ENCODE measurements around the gene ANKS1B.
"Not testable (repeated sequence)": the region's sequence is repeated elsewhere in the genome, so short reads cannot be mapped to it uniquely, and the experiment has no call there.

The ANKS1B gene

DNA sequence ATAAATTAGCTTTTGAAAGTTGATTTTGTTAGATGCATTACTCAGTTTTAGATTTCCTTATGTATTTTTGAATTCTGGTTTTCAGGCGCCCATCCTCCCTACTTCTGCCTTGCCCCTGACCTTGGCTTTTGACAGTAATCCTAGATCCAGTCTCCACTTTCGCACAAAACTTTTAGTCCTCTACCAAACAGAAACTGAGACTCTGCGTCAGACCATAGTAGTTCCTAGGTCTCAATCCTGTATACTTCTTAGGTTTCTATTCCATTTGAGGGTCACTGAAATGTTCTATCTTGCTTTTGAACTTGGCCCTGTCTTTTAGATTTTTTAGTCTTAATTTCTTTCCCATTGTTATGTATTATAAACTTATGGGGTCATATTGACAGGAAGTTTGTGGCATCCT is 645.1 kb downstream of the ANKS1B start:
- no peak for DNase-seq

DNA sequence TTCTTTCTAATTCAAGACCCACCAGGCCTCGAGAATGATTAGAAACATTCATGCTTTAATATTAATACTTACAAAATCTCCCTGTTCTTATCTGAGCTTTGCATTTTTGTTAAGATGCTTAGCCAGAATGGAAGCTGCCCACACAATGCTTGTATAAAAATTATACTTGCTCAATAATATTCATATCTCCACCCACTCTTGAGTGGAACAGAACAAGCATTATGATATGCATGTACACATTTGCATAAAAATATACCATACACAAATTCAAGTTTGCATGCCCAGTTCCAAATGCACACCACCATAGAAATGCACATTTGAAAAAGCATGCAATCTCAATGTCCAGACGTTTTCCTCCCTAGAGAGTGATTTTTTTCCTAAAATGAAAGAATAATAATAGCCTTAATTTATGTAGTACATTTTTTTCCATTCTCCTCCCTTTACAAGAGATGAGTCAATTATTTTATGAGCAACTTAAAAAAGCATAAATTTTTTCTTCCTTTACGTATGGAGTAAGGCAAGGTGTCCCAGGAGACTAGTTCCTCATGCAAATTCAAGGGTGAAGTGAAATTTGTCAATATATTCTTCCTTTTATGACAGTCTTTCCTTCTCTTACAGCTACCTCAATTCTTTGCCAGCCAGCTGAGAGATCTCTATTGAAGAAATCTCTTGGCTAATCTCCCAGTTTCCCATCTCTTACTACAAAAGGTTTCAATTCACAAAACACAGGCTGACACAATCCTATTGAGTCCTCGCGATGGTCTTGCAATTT is 650.3 kb downstream of the ANKS1B start:
- DNase-seq, result no peak

- no peak for DNase-seq
Observed at GRCh38 chr12:99332936-99333591, 651.7 kb downstream of the ANKS1B start.

- no peak for DNase-seq
Observed at GRCh38 chr12:99330216-99330615, 654.5 kb downstream of the ANKS1B start.

DNA sequence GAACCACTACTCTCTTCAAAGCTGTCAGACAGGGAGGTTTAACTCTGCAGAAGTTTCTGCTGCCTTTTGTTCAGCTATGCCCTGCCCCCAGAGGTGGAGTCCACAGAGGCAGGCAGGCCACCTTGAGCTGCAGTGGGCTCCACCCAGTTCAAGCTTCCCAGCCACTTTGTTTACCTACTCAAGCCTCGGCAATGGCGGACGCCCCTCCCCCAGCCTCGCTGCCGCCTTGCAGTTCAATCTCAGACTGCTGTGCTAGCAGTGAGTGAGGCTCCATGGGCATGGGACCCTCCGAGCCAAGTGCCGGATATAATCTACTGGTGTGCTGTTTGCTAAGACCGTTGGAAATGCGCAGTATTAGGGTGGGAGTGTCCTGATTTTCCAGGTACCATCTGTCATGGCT is 663.5 kb downstream of the ANKS1B start:
- not testable (repeated sequence) for DNase-seq

GRCh38 chr12:99311373-99311772 is 673.4 kb downstream of the ANKS1B start:
- no peak for DNase-seq

GRCh38 chr12:99309812-99310211 is 674.9 kb downstream of the ANKS1B start:
- no peak for DNase-seq

GRCh38 chr12:99302874-99303273 is 681.9 kb downstream of the ANKS1B start:
- no peak for DNase-seq

DNA sequence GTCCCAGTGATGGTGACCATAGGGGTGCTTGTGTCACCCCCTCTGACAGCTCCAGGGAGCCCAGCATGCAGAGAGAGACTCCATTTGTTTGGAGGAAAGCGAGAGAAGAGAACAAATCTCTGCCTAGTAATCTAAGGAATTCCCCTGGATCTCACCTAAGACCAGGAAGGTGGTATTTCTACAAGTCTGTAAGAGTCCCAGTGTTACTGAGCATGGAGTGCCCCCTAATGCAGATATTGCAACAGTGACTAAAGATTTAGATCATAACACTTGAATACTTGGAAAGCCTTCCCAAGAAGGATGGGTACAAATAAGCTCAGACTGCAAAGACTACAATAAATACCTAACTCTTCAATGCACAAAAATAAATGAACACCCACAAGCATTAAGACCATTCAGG is 697.6 kb downstream of the ANKS1B start:
- no peak for DNase-seq

- no peak for DNase-seq
Observed at GRCh38 chr12:99284161-99284560, 700.6 kb downstream of the ANKS1B start.

- DNase-seq, result no peak
Observed at GRCh38 chr12:99282624-99283023, 702.1 kb downstream of the ANKS1B start.

DNA sequence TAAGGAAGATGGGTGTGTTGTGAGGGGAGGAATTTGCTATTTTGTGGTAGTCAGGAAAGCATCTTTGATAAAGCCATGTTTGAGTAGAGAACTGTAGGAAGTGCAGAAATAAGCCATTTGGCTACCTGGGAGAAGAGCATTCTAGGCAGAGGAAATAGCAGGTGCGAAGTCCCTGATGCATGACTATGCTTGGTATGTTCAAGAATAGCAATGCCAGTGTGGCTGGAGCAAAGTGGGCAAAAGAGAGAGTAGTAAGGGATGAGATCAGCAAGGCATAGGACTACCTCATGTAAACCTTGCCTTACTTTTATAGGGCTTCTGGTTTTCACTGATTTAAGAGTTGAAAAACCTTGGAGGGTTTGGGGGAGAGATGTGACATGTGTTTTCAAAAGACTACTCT is 702.6 kb downstream of the ANKS1B start:
- no peak for DNase-seq

GRCh38 chr12:99281277-99281676 is 703.5 kb downstream of the ANKS1B start:
- DNase-seq, result no peak

GRCh38 chr12:99278899-99279298 is 705.8 kb downstream of the ANKS1B start:
- DNase-seq, result no peak

DNA sequence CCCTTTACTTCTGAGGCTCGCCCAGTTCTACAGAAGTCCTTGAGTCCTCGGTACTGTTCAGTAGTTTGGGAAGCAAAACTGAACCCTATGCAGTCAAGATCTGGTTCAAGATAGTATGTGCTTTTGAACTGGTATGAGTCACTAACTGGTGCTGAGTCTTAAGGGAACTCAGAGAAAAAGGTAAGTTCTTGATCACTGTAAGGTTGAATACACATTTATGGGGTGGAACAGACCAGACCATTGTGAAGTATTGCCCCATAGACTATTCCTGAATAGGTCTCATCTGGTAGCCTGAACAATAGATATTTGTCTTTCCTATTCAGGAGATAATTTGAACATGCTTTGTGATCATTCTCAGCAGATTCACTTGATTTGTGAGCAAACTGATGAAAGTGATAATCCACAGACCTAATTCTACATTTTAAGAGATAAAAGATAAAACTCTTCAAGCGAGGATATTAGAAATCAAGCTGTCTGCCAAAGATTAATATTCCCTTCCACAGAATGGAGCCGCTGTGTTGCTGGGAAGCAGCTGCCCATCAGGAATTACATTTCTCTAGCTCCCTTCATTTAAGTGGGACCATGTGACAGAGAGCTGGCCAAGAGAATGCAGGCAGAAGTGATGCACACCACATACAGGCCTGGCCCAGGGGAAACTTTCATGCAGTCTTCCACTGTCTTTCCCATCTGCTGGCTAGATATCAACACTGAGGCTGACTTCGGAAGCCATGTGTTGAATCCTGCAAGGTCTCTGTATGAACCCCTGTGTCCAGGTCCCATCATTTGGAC is 707.0 kb downstream of the ANKS1B start:
- DNase-seq, result no peak

DNA sequence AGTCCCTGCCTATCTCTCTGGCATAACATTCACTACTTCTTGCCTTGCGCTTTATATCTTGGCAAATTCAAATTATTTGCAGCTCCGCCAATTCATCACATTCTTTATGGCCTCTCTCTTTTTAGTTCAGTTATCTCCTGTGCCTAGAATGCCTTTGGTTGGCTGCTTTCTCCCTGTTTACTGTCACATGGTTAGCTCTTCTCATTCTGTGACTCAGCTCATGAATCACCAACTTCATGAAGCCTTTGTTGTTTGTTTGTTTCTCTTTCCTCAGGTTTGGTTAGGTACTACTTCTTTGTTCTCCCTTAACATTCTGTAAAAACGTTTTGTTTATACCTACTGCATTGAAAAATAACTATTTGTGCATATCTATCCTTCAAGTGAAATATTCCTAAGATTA is 713.7 kb downstream of the ANKS1B start:
- DNase-seq, result no peak

- no peak for DNase-seq
Observed at GRCh38 chr12:99267038-99267437, 717.7 kb downstream of the ANKS1B start.

GRCh38 chr12:99265648-99266047 is 719.1 kb downstream of the ANKS1B start:
- no peak for DNase-seq

GRCh38 chr12:99261256-99261655 is 723.5 kb downstream of the ANKS1B start:
- no peak for DNase-seq

GRCh38 chr12:99260456-99260996 is 724.2 kb downstream of the ANKS1B start:
- no peak for DNase-seq

- DNase-seq, result no peak
Observed at GRCh38 chr12:99259040-99259934, 725.4 kb downstream of the ANKS1B start.

DNA sequence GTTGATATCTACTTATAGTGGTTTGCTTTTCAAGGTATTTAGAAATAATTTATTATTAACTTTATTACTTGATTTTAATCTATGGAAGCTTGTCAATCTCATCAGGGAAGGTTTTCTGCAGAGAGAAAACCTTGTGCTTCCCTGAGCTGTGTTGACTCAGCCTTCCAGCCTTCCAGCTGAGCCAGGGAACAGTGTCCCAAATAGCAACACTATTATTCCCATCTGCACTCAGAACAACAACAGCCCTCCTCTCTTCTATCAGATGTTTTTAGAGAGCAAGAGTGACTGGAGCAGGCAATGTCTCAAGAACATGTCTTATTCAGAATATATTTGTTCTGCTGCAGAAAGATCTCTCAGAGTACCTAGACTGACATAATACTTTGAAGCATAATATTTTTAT is 727.1 kb downstream of the ANKS1B start:
- no peak for DNase-seq

DNA sequence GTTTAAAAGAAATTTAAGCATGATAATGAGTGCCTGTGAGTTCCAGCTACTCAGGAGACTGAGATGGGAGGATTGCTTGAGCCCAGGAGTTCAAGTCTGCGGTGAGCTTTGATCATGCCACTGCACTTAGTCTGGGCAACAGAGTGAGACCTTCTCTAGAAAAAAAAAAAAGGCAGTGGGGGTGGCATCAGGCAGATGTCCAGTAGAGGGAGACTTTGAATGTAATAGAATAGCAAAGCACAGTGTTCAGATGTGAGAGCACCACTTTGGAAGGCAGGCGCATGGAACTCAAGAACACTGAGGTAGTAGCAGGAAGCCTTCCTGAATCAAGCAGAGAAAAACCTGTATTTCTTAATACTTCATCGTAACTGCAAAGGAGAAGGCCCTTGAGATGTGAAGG is 731.7 kb downstream of the ANKS1B start:
- no peak for DNase-seq

Measured in NCI-H2107 (cell line).